ENCODE results near the gene RASGRP4. TPM values are rescaled to one million over a fixed set of nuclear protein-coding genes. Genes with fewer than 3 reads are reported as not detected.

RASGRP4 gene
- total and polyA plus RNA-seq, 10 of the 15 experiments (the other 5 are each of a cell fraction or from before 2014, with no cell fraction given), result 0.24 to 7.4 (median 3.3) TPM

GRCh38 chr19:38395381-38396114, 30.5 kb downstream of the RASGRP4 start:
- in situ Hi-C loops (cut with MboI) (no loop called here), intact Hi-C loops (cut with micrococcal nuclease; ENCODE audit: unreplicated experiment) (no loop called here)
- ChIA-PET CTCF (no interaction called here), POLR2A (no interaction called here), RAD21 (ENCODE audit: unreplicated experiment) (interaction anchor here (0.8 kb wide), 1 partner anchor 161 kb away, joined by 4 read pairs; no protein-coding TSS in a partner anchor), SMC1A (ENCODE audit: uncharacterized antibody, unreplicated experiment) (no interaction called here)
- Histone ChIP-seq H3K4me3 (no peak overlapping the region), H3K79me2 (ENCODE audit: control insufficient read depth, insufficient read depth, low read length) (no peaks in the 10 kb centered on the region), H3K4me2 (ENCODE audit: control insufficient read depth, insufficient read depth) (0 out of 2 replicates have a peak overlapping the region, but pooled peaks have one; percentile 14), H3K9ac (ENCODE audit: control insufficient read depth, insufficient read depth, low read length) (no peak overlapping the region), H3K27me3 (replicated peaks in 1 of 2; ENCODE audit: control insufficient read depth in 2 of 2, insufficient read depth in 2 of 2, low read length in 1 of 2) (peaks cover 2 to 5% of the 10 kb centered on the region in 2 experiments; a peak in 3 of 4 replicates), H3K9me3 (replicated peaks; ENCODE audit: control insufficient read depth, insufficient read depth, low read length) (no peaks in the 10 kb centered on the region), H3K4me1 (ENCODE audit: control insufficient read depth, insufficient read depth, low read length) (no peaks in the 10 kb centered on the region), H3K27ac (ENCODE audit: control insufficient read depth, insufficient read depth) (no peak overlapping the region), H3K36me3 (ENCODE audit: control insufficient read depth in 2 of 2, insufficient read depth in 2 of 2, low read length in 1 of 2) (no peaks in the 10 kb centered on the region), H2AFZ (ENCODE audit: control insufficient read depth, low read depth, low read length) (no peak overlapping the region), H4K20me1 (ENCODE audit: control insufficient read depth, insufficient read depth) (no peaks in the 10 kb centered on the region)
- peak; percentile 78 for TF ChIP-seq HDAC6 (IDR thresholded peaks at IDR 0.05; ENCODE audit: unreplicated experiment)
- TF ChIP-seq EGR1 (IDR thresholded peaks at IDR 0.05; ENCODE audit: borderline replicate concordance in 1 of 2, low read depth in 2 of 2, low read length in 2 of 2), result peak in 1 of 2 experiments; percentile 20; a peak in 1 of 3 replicates
- TF ChIP-seq RFX5 (IDR thresholded peaks at IDR 0.05; ENCODE audit: low read depth, low read length), result no peak
- no peak for ATAC-seq
- WGBS (ENCODE audit: insufficient coverage, insufficient replicate concordance, low lambda C conversion rate, missing lambda C conversion rate), result 7% methylated on average over 72 of the region's 86 CpGs
- no TSS peak for BruUV-seq (replicated peaks)
- no peak for FAIRE-seq
- DNase-seq (ENCODE audit: low read depth, low spot score), result no peak

GRCh38 chr19:38394488-38394887, 31.5 kb downstream of the RASGRP4 start:
- Histone ChIP-seq H3K9ac (ENCODE audit: control insufficient read depth, insufficient read depth, low read length) (no peak overlapping the region), H3K27me3 (replicated peaks in 1 of 2; ENCODE audit: control insufficient read depth in 2 of 2, insufficient read depth in 2 of 2, low read length in 1 of 2) (peaks cover 2 to 5% of the 10 kb centered on the region in 2 experiments; a peak in 3 of 4 replicates), H3K4me2 (ENCODE audit: control insufficient read depth, insufficient read depth) (no peak overlapping the region), H3K4me1 (ENCODE audit: control insufficient read depth, insufficient read depth, low read length) (no peaks in the 10 kb centered on the region), H4K20me1 (ENCODE audit: control insufficient read depth, insufficient read depth) (no peaks in the 10 kb centered on the region), H3K9me3 (replicated peaks; ENCODE audit: control insufficient read depth, insufficient read depth, low read length) (no peaks in the 10 kb centered on the region), H3K4me3 (no peak overlapping the region), H3K27ac (ENCODE audit: control insufficient read depth, insufficient read depth) (no peak overlapping the region), H3K36me3 (ENCODE audit: control insufficient read depth in 2 of 2, insufficient read depth in 2 of 2, low read length in 1 of 2) (no peaks in the 10 kb centered on the region), H3K79me2 (ENCODE audit: control insufficient read depth, insufficient read depth, low read length) (no peaks in the 10 kb centered on the region), H2AFZ (ENCODE audit: control insufficient read depth, low read depth, low read length) (no peak overlapping the region)
- FAIRE-seq, result no peak
- WGBS (ENCODE audit: insufficient coverage, insufficient replicate concordance, low lambda C conversion rate, missing lambda C conversion rate), result 12% methylated on average over 21 of the region's 30 CpGs
- DNase-seq (ENCODE audit: low read depth, low spot score), result no peak
- in situ Hi-C loops (cut with MboI), result no loop called here
- CTCF ChIA-PET, result no interaction called here
- RAD21 ChIA-PET (ENCODE audit: unreplicated experiment), result interaction anchor here (0.8 kb wide), 1 partner anchor 160 kb away, joined by 4 read pairs; no protein-coding TSS in a partner anchor
- intact Hi-C loops (cut with micrococcal nuclease; ENCODE audit: unreplicated experiment), result no loop called here
- peak; percentile 32; the same call in 2 of the 3 replicates for ATAC-seq
- SMC1A ChIA-PET (ENCODE audit: uncharacterized antibody, unreplicated experiment), result no interaction called here
- no TSS peak for BruUV-seq (replicated peaks)
- POLR2A ChIA-PET, result no interaction called here
- no peak for TF ChIP-seq HSF1 (IDR thresholded peaks at IDR 0.05; ENCODE audit: low read depth, low read length)
- no peak for TF ChIP-seq NR2C1 (IDR thresholded peaks at IDR 0.05)
- peak; percentile 43 for TF ChIP-seq PKNOX1 (IDR thresholded peaks at IDR 0.05)
- TF ChIP-seq EGR1 (IDR thresholded peaks at IDR 0.05; ENCODE audit: borderline replicate concordance in 1 of 2, low read depth in 2 of 2, low read length in 2 of 2), result peak in 1 of 2 experiments; percentile 33; a peak in 1 of 3 replicates
- TF ChIP-seq RAD21 (IDR thresholded peaks at IDR 0.05; ENCODE audit: insufficient read depth, low read depth, low read length), result no peak

All from GM12878 (cell line).